ENCODE measurements around the gene RICTOR.

RICTOR gene

DNA sequence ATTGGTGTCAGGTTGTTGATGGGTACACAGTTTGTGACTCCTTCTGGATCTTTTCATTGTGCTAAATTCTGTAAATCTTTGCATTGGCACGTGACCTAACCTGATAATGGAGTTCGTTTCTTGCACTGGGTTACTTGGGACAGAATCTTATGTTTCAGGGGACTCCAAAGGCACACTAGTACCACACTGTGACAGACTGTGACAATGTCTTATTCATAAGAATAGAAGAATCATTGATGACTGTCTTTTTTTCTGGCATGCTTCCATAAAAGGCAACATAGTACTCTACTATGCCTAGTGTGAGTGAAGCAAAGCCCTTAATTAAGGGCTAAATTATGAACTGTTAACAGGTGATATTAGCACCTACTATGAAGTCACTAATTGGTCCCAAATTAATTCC, 35.4 kb upstream of the RICTOR start:
- Histone ChIP-seq H3K4me1 (ENCODE audit: insufficient read depth, low read length) (peaks cover 3% of the 10 kb centered on the region), H3K27me3 (ENCODE audit: insufficient read depth, low read length) (no peaks in the 10 kb centered on the region)

DNA sequence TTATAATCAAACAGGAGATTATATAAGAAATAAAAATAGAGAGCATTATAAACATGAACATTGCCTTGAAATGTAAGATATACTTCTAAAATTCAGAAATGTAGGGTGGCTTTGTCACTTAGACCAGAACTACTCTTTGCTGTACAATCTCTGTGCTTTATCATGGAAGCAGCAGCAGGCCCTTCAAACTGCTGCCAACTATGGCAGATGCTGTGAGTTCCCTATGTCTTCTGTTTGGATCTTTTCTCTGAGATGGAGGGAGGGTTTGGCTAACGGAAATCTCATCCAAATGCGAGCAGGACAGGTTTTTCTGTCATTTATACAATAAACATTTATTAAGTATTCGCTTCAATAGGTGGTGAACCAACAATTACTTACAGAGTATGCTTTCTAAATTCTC, 34.8 kb upstream of the RICTOR start:
- H3K36me3 ChIP-seq (ENCODE audit: insufficient read depth, low read length) = no peaks in the 10 kb centered on the region
- H3K4me1 ChIP-seq (ENCODE audit: insufficient read depth, low read length) = peaks cover 3% of the 10 kb centered on the region
- H3K4me3 ChIP-seq (ENCODE audit: low read length) = no peak overlapping the region
- H3K27me3 ChIP-seq (ENCODE audit: insufficient read depth, low read length) = no peaks in the 10 kb centered on the region
- H2AFZ ChIP-seq (ENCODE audit: low read depth, low read length) = peak overlapping the region; percentile 54
- no peaks in the 10 kb centered on the region for H3K9me3 ChIP-seq (ENCODE audit: low read length)

More for the DNA sequence above, 35.4 kb upstream of the RICTOR start:
- no peak overlapping the region for H3K4me3 ChIP-seq (ENCODE audit: low read length)
- no peak overlapping the region for H2AFZ ChIP-seq (ENCODE audit: low read depth, low read length)
- no peaks in the 10 kb centered on the region for H3K9me3 ChIP-seq (ENCODE audit: low read length)
- no peaks in the 10 kb centered on the region for H3K36me3 ChIP-seq (ENCODE audit: insufficient read depth, low read length)

DNA sequence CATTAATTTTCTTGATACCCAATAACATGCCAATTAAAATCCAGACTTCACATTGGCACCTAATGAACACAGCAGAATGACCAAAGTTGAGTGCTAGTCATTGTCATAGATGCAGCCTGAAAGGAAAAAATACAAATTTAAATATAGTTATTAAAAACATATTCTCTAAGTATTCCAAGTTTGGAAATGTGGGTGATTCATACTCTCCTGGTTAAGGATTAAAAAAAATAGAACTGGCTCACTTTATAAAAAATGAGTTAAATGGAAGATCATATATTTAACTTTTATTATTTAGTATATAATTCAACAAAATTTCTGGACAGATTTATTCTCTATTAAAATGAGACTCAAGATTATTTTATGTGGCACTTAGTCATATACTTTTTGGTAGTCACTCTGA, 33.2 kb upstream of the RICTOR start:
- Histone ChIP-seq H2AFZ (ENCODE audit: low read depth, low read length) (no peak overlapping the region), H3K27me3 (ENCODE audit: insufficient read depth, low read length) (no peaks in the 10 kb centered on the region), H3K36me3 (ENCODE audit: insufficient read depth, low read length) (no peaks in the 10 kb centered on the region), H3K4me3 (ENCODE audit: low read length) (no peak overlapping the region), H3K4me1 (ENCODE audit: insufficient read depth, low read length) (peaks cover 3% of the 10 kb centered on the region), H3K9me3 (ENCODE audit: low read length) (no peaks in the 10 kb centered on the region)

DNA sequence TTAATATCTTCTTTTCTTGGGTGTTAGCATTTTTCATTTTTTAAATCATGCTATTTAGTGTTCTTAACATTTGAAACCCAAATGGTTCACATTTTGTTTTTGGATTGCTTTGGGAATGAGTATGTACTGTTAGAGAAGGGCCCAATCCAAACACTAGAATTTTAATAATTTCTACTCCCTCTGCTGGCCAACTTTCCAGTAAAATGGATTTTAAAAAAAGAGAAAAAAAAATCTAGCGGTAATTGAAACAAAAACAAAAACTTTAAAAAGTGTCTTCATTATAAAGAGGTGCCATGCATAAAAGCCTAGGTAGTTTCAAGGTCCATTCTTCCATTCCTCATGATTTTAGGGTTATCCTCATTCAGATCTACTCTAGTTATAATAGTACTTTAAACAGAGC, 32.1 kb upstream of the RICTOR start:
- Histone ChIP-seq H3K4me1 (ENCODE audit: insufficient read depth, low read length) (peaks cover 3% of the 10 kb centered on the region), H2AFZ (ENCODE audit: low read depth, low read length) (no peak overlapping the region), H3K9me3 (ENCODE audit: low read length) (no peaks in the 10 kb centered on the region), H3K27me3 (ENCODE audit: insufficient read depth, low read length) (no peaks in the 10 kb centered on the region), H3K36me3 (ENCODE audit: insufficient read depth, low read length) (no peaks in the 10 kb centered on the region), H3K4me3 (ENCODE audit: low read length) (no peak overlapping the region)

DNA sequence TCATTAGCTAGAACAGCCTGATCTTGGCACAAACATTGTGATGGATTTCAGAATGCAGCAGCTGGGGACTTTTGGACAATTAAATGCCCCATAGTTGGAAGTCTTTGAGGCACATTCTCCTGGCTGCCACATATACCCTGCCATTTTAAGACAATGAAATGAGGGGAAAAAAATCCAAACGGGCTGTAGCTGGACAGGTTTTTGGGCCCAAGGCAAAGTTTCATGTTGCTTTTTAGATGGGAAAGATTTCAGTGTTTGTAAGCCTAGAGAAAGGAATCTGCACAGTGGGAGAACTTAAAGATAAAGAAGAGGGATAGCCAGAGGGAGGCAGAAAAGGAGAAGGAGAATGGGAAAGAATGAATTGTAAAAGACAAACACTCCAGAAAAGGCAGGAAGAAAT, 30.0 kb upstream of the RICTOR start:
- no peaks in the 10 kb centered on the region for H3K36me3 ChIP-seq (ENCODE audit: insufficient read depth, low read length)
- H3K4me1 ChIP-seq (ENCODE audit: insufficient read depth, low read length) = peaks cover 3% of the 10 kb centered on the region
- H3K27me3 ChIP-seq (ENCODE audit: insufficient read depth, low read length) = no peaks in the 10 kb centered on the region
- no peaks in the 10 kb centered on the region for H3K9me3 ChIP-seq (ENCODE audit: low read length)
- no peak overlapping the region for H3K4me3 ChIP-seq (ENCODE audit: low read length)
- H2AFZ ChIP-seq (ENCODE audit: low read depth, low read length) = no peak overlapping the region

DNA sequence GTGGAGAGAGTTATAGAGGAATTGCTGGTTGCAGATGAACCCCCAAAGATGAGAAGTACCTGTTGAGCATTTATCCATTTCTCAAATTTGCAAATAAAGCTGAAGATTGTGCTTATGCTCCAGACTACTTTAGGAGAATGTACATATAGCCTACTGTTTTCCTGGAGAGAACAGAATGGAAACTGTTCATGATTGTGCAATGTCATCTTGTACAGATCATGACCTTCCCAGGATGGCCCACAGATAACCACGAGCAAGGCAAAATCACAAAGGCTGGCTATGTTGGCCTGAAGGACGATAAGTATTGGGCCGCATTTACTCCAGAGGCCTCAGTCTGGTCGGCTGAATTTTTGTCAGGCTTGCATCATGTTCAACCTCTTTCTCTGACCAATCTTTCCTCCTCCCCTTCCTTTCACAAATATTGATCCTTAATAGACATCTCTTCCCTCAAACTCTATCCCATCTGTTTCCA, 28.5 kb upstream of the RICTOR start:
- no peak overlapping the region for H3K4me3 ChIP-seq (ENCODE audit: low read length)
- H3K9me3 ChIP-seq (ENCODE audit: low read length) = no peaks in the 10 kb centered on the region
- H2AFZ ChIP-seq (ENCODE audit: low read depth, low read length) = no peak overlapping the region
- H3K4me1 ChIP-seq (ENCODE audit: insufficient read depth, low read length) = no peaks in the 10 kb centered on the region
- no peaks in the 10 kb centered on the region for H3K36me3 ChIP-seq (ENCODE audit: insufficient read depth, low read length)
- H3K27me3 ChIP-seq (ENCODE audit: insufficient read depth, low read length) = no peaks in the 10 kb centered on the region

DNA sequence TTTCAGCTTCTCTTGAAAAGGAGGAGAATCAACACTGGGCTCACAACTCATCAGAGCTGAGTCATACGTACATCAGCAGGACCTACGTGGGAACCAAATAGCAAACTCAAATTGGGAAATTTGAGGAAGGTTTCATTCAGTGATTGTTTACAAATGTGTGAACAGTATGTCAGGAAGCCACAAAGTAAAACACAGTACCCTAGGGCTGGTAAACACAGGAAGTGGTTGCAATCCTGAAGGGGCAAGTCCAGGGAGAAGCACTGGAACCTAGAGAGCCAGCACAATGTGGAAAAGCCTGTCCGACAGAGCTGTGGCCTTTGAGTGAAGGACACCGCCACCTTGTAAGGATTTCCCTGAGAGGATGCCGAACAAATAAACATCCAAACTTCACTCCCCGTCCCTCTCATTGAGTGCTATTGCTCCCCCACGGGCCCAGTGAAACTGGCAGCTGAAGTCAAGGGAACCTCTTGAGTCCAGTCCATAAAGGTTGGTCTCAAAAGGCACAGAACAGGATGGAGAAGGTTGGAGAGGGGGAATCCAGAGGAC, 26.7 kb upstream of the RICTOR start:
- Histone ChIP-seq H3K4me1 (ENCODE audit: insufficient read depth, low read length) (no peaks in the 10 kb centered on the region), H2AFZ (ENCODE audit: low read depth, low read length) (no peak overlapping the region), H3K4me3 (ENCODE audit: low read length) (no peak overlapping the region), H3K27me3 (ENCODE audit: insufficient read depth, low read length) (no peaks in the 10 kb centered on the region), H3K9me3 (ENCODE audit: low read length) (no peaks in the 10 kb centered on the region), H3K36me3 (ENCODE audit: insufficient read depth, low read length) (no peaks in the 10 kb centered on the region)

DNA sequence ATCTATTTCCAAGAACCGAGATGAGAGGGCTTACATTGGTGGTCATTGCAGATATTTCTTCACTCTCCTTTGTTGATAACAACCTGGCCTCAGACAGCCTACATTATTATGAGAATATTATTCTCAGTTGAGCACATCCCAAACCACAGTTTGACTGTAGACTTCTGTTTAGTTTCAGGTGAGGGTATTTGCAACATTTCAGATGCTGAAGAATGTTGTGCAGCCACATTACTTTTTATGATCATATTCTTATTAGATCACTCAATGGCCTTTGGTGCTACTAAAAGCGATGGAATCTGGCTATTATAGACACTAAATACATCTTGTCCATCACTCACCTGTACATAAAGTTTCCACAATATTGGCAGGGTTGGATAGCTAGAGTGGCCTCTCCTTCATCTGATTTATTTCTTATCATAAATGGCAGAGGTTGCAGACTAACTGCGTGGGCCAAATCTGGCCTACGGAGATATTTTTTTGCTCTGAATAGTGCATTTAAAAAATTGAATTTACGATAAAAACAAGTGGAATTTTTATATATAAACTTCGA, 26.2 kb upstream of the RICTOR start:
- no peaks in the 10 kb centered on the region for H3K4me1 ChIP-seq (ENCODE audit: insufficient read depth, low read length)
- H3K9me3 ChIP-seq (ENCODE audit: low read length) = no peaks in the 10 kb centered on the region
- H3K4me3 ChIP-seq (ENCODE audit: low read length) = no peak overlapping the region
- no peaks in the 10 kb centered on the region for H3K36me3 ChIP-seq (ENCODE audit: insufficient read depth, low read length)
- no peak overlapping the region for H2AFZ ChIP-seq (ENCODE audit: low read depth, low read length)
- H3K27me3 ChIP-seq (ENCODE audit: insufficient read depth, low read length) = no peaks in the 10 kb centered on the region

DNA sequence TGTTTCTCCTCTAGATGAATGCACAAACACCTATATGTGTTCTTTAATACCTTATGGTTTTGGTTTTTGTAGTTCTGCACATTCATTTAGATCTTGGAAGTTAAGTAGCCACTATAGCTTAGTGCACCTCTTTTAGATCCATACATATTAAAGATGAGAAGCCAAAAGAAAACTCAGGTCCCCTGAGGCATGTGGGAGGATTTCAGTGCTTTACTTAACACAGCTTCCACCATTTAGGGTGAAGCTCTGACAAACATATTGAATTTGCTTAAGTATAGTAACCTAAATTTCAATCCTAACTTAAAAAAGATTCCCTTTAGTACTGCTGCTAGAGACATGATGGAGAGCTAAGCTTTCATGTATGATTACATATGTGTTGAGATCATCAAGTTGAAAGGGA, 25.6 kb upstream of the RICTOR start:
- H3K27me3 ChIP-seq (ENCODE audit: insufficient read depth, low read length) = no peaks in the 10 kb centered on the region
- H3K9me3 ChIP-seq (ENCODE audit: low read length) = no peaks in the 10 kb centered on the region
- no peaks in the 10 kb centered on the region for H3K4me1 ChIP-seq (ENCODE audit: insufficient read depth, low read length)
- no peak overlapping the region for H2AFZ ChIP-seq (ENCODE audit: low read depth, low read length)
- no peak overlapping the region for H3K4me3 ChIP-seq (ENCODE audit: low read length)
- H3K36me3 ChIP-seq (ENCODE audit: insufficient read depth, low read length) = no peaks in the 10 kb centered on the region

DNA sequence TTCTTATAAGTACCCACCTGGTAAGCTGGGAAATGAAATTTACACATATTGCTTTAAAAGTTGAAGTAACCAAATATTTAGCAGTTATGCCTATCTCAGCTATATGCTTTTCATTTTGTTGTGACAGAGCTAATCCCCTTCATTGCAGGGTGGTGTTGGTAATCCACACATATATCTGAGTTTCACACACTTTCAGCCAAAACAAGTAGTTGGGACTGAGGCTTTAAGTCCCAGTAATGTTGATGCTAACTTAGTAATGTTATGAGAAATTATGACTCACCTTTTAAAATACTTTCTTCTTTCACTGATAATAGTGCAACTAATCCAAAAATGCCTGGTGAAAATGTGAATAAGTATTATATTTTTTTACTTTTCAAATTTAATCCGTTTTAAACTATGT, 19.2 kb upstream of the RICTOR start:
- H2AFZ ChIP-seq (ENCODE audit: low read depth, low read length) = no peak overlapping the region
- no peak overlapping the region for H3K4me3 ChIP-seq (ENCODE audit: low read length)
- H3K4me1 ChIP-seq (ENCODE audit: insufficient read depth, low read length) = no peaks in the 10 kb centered on the region
- H3K27me3 ChIP-seq (ENCODE audit: insufficient read depth, low read length) = no peaks in the 10 kb centered on the region
- no peaks in the 10 kb centered on the region for H3K36me3 ChIP-seq (ENCODE audit: insufficient read depth, low read length)
- H3K9me3 ChIP-seq (ENCODE audit: low read length) = no peaks in the 10 kb centered on the region

DNA sequence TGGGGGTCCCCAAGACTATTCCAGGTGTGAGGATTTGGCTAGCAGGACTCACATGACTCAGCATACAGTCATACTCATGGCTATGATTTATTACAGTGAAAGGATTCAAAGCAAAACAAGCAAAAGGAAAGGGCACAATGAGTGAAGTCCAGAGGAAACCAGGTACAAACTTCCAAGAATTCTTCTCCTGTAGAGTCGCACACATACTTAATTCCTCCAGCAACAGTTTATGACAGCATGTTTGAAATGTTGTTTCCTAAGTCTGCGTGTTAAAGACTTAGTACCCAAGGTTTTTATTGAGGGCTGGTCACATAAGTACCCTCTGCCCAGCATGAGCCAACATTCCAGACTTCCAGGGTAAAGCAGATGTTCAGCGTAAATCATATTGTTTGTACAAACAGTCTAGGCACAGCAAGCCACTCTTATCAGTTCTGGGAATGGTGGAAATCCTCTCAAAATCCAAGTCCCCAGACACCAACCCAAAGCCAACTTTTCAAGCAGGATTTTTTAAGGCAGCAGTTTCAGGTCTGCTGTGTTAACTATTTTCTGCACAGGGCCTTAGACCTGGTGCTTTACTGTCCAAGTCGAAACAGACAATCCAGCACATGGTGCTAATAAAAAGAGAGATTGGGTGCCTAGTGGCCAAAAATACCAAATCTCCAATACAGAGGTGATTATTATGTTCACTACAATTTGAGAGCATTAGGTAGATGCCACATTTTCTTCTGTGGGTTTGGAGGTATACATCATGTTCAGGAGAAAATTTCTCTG, 18.6 kb upstream of the RICTOR start:
- Histone ChIP-seq H3K9me3 (ENCODE audit: low read length) (no peaks in the 10 kb centered on the region), H3K27me3 (ENCODE audit: insufficient read depth, low read length) (no peaks in the 10 kb centered on the region), H3K36me3 (ENCODE audit: insufficient read depth, low read length) (no peaks in the 10 kb centered on the region), H3K4me1 (ENCODE audit: insufficient read depth, low read length) (no peaks in the 10 kb centered on the region), H2AFZ (ENCODE audit: low read depth, low read length) (no peak overlapping the region), H3K4me3 (ENCODE audit: low read length) (no peak overlapping the region)

DNA sequence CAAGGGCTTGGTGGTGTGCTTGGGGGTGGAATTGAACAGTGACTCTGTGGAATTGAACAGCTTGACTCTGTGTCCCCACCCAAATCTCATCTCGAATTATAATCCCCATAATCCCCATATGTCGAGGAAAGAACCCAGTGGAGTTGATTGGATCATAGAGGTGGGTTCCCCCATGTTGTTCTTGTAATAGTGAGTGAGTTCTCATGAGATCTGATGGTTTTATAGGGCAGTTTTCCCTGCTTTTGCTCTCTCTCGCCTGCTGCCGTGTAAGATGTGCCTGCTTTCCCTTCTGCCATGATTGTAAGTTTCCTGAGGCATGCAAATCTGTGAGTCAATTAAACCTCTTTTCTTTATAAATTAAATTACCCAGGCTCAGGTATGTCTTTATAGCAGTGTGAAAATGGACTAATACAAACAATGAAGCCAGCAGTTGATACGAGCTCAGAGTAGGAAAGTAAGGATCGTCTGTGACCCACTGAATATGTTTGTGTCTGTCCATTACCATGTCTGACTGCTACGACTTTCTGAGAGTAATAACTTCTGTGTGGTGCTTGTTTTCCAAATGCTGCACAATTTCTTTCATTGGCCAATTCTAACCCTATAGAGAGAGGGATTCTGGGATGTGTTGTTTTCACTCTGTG, 17.9 kb upstream of the RICTOR start:
- Histone ChIP-seq H3K4me1 (ENCODE audit: insufficient read depth, low read length) (no peaks in the 10 kb centered on the region), H3K9me3 (ENCODE audit: low read length) (no peaks in the 10 kb centered on the region), H3K36me3 (ENCODE audit: insufficient read depth, low read length) (no peaks in the 10 kb centered on the region), H3K27me3 (ENCODE audit: insufficient read depth, low read length) (no peaks in the 10 kb centered on the region), H3K4me3 (ENCODE audit: low read length) (no peak overlapping the region), H2AFZ (ENCODE audit: low read depth, low read length) (no peak overlapping the region)

DNA sequence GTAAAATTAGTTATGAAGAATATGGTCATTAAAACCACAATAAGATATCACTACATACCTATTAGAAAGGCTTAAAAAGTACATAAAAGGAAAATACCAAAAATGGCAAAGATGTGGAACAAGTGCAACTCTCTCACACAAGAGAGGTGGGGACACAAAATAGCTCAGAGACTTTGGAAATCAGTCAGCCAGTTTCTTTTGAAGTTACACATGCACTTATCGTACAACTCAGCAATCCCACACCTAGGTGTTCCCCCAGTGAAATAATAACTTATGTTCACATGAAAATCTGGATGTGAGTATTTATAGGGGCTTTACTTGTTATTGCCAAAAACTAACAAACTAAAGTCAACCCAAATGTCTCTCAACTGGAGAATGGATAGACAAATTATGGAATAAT, 9.8 kb upstream of the RICTOR start:
- Histone ChIP-seq H2AFZ (ENCODE audit: low read depth, low read length) (no peak overlapping the region), H3K9me3 (ENCODE audit: low read length) (no peaks in the 10 kb centered on the region), H3K27me3 (ENCODE audit: insufficient read depth, low read length) (no peaks in the 10 kb centered on the region), H3K4me1 (ENCODE audit: insufficient read depth, low read length) (no peaks in the 10 kb centered on the region), H3K4me3 (ENCODE audit: low read length) (no peak overlapping the region), H3K36me3 (ENCODE audit: insufficient read depth, low read length) (no peaks in the 10 kb centered on the region)

All from neuron (in vitro differentiated cells).